Natural killer cell (primary cell): Measurements from ENCODE around the gene FADS2. TPM values are rescaled to one million over a fixed set of nuclear protein-coding genes. Genes with fewer than 3 reads are reported as not detected.
A peak's percentile ranks its signal among the peaks of the same experiment; 100 is the strongest.

Experiments used
- ATAC-seq, 3 donors: fragments of 150-1000 bp in 2 of 3; fragments of 200-7000 bp in 1 of 3; cut with Tn5 transposase; 1 replicate in 1 of 3; 2 replicates in 2 of 3; pipeline ENCODE4 v1.10.0; 2021; ENCODE audit warnings: mild to moderate bottlenecking in 2 of 3, moderate library complexity in 2 of 3
- DNase-seq, 2 donors: peaks; one replicate each; pipeline versions ENCODE4 v3.0.0 to v3.0.0-alpha.2; 2013 to 2021; ENCODE audit warnings: mixed read lengths in 1 of 2
- H3K27ac ChIP-seq: one replicate; pipeline ENCODE4 v1.5.1; 2013; ENCODE audit warnings: mild to moderate bottlenecking, low read length
- H3K27me3 ChIP-seq: one replicate; pipeline ENCODE4 v1.6.1; 2013; ENCODE audit warnings: low read length; ENCODE audit not compliant: control insufficient read depth, insufficient read depth
- H3K36me3 ChIP-seq: one replicate; pipeline ENCODE4 v1.6.1; 2013; ENCODE audit warnings: low read length; ENCODE audit not compliant: control insufficient read depth, insufficient read depth
- H3K4me1 ChIP-seq: one replicate; pipeline ENCODE4 v1.6.1; 2013; ENCODE audit warnings: low read length; ENCODE audit not compliant: control insufficient read depth, insufficient read depth
- H3K4me3 ChIP-seq: one replicate; pipeline ENCODE4 v1.5.1; 2013; ENCODE audit warnings: low read length
- H3K9me3 ChIP-seq: one replicate; pipeline ENCODE4 v1.6.1; 2013; ENCODE audit warnings: low read length; ENCODE audit not compliant: control insufficient read depth, insufficient read depth
- H3K27ac Mint-ChIP-seq, 2 donors: one replicate each; pipeline ENCODE4 v1.8.0; 2022; ENCODE audit warnings: mild to moderate bottlenecking in 2 of 2, mixed read lengths in 2 of 2, moderate library complexity in 1 of 2
- H3K27me3 Mint-ChIP-seq, 2 donors: one replicate each; pipeline ENCODE4 v1.8.0; 2022; ENCODE audit warnings: low read depth in 2 of 2, mixed read lengths in 2 of 2
- H3K36me3 Mint-ChIP-seq: one replicate; pipeline ENCODE4 v1.8.0; 2022; ENCODE audit warnings: mixed read lengths
- H3K4me1 Mint-ChIP-seq, 2 donors: one replicate each; pipeline ENCODE4 v1.8.0; 2022; ENCODE audit warnings: mixed read lengths in 2 of 2
- H3K4me3 Mint-ChIP-seq: one replicate; pipeline ENCODE4 v1.8.0; 2022; ENCODE audit warnings: mild to moderate bottlenecking, moderate library complexity, mixed read lengths
- H3K9me3 Mint-ChIP-seq, 2 donors: one replicate each; pipeline ENCODE4 v1.8.0; 2022; ENCODE audit warnings: mixed read lengths in 2 of 2
- CTCF ChIP-seq: fragments of 200-600 bp; IDR thresholded peaks from one replicate; pipeline ENCODE4 v1.8.0; 2022; ENCODE audit warnings: antibody characterized with exemption
- WGBS: methylation state at CpG from one replicate; pipeline ENCODE4 v1.1.7; 2013; ENCODE audit warnings: missing lambda C conversion rate; ENCODE audit not compliant: insufficient coverage; 5-methylcytosine and 5-hydroxymethylcytosine counted together
- intact Hi-C: fragments of 100-400 bp; cut with micrococcal nuclease; formaldehyde crosslinking; loops from one replicate; pipeline ENCODE4 v1.14.2; 2022
- total RNA-seq, 4 donors: library from RNA; stranded (reverse); fragments of 120-200 nt in 1 of 4; gene quantifications; one replicate each; pipeline versions ENCODE4 v1.2.3 to v1.2.4, GENCODE V29; 2013 to 2022

Gene FADS2
- total RNA-seq, 3 donors from 2014 or later (not counting 1 experiment from before 2014, with no cell fraction given), result 30.4 to 52.7 (median 34.4) TPM

DNA sequence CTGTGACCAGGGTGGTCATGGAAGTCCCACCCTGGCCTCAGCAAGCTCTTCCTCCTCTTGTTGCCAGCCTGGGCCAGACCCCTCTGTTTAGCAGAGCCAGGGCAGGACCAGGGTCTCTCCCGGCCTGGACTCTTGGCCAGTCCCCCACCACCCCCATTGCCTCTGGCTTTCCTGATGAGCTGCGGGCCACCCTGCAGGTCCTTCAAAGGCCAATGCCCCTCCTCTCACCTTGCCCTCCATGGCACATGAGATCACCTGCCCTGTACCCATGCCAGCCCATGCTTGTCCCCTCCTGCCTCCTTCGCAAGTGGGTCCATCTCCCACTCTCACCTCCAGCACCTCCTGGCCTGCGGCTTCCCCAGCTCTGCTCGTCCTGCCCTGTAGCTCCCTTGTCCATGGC, 10.4 kb downstream of the FADS2 start:
- TF ChIP-seq CTCF, result no peak
- Mint-ChIP-seq H3K27ac (peak overlapping the region; percentile 7 to 46), H3K4me1 (peaks cover 31 to 35% of the 10 kb centered on the region in 2 donors), H3K36me3 (no peaks in the 10 kb centered on the region), H3K27me3 (no peaks in the 10 kb centered on the region), H3K9me3 (no peaks in the 10 kb centered on the region), H3K4me3 (no peak overlapping the region)
- H3K9me3 ChIP-seq, result no peaks in the 10 kb centered on the region
- intact Hi-C loops, result no loop called here
- peaks cover 4% of the 10 kb centered on the region for H3K36me3 ChIP-seq
- no peak for ATAC-seq
- no peak for DNase-seq
- no peaks in the 10 kb centered on the region for H3K27me3 ChIP-seq
- no peak overlapping the region for H3K4me3 ChIP-seq
- WGBS, result 95% methylated on average over 5 of the region's 5 CpGs
- no peak overlapping the region for H3K27ac ChIP-seq
- H3K4me1 ChIP-seq, result peaks cover 24% of the 10 kb centered on the region

DNA sequence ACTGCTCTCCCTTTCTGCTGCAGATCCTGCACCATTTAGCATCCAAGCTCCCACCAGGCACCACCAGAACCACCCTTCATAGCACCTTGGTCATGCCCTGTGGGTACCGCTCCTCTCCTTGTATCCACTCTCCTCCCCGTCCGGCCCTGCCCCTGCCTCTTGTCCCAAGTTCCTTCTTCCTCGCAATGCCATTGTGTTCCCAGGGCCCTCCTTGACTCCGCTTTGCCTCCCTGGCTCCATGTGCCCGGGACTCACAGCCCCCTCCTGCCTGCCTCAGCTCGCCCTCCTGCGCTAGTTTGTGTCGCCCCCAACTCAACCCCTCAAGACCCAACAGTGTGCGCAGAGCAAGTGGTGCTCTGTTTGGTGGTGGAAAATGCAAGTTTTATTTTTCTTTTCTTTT, 10.8 kb downstream of the FADS2 start:
- ATAC-seq, result no peak
- Mint-ChIP-seq H3K27me3 (no peaks in the 10 kb centered on the region), H3K9me3 (no peaks in the 10 kb centered on the region), H3K36me3 (no peaks in the 10 kb centered on the region), H3K4me1 (peaks cover 27 to 31% of the 10 kb centered on the region in 2 donors), H3K27ac (peak overlapping the region; percentile 7 to 46), H3K4me3 (no peak overlapping the region)
- peaks cover 21% of the 10 kb centered on the region for H3K4me1 ChIP-seq
- peaks cover 4% of the 10 kb centered on the region for H3K36me3 ChIP-seq
- no peak overlapping the region for H3K27ac ChIP-seq
- no peaks in the 10 kb centered on the region for H3K9me3 ChIP-seq
- no peak for TF ChIP-seq CTCF
- intact Hi-C loops, result no loop called here
- DNase-seq, result no peak
- no peak overlapping the region for H3K4me3 ChIP-seq
- no peaks in the 10 kb centered on the region for H3K27me3 ChIP-seq
- WGBS, result 99% methylated on average over 6 of the region's 10 CpGs

DNA sequence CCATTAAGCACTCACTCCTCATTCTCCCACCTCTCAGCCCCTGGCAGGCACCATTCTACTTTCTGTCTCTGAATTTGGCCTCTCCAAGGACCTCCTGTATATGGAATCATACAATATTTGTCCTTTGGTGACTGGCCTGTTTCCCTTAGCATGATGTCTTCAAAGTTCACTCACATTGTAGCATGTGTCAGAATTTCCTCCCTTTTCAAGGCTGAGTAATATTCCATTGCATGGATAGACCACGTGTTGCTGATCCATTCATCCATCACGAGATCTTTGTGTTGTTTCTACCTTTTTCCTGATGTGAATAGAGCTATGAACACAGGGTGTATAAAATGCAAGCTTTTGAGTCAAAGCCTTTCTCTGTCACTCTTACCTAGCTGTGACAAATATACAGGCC, 11.6 kb downstream of the FADS2 start:
- Mint-ChIP-seq H3K27ac (no peak overlapping the region), H3K36me3 (no peaks in the 10 kb centered on the region), H3K4me1 (peaks cover 20 to 23% of the 10 kb centered on the region in 2 donors), H3K27me3 (no peaks in the 10 kb centered on the region), H3K9me3 (no peaks in the 10 kb centered on the region), H3K4me3 (no peak overlapping the region)
- ATAC-seq (no peak), DNase-seq (no peak)
- Histone ChIP-seq H3K27me3 (no peaks in the 10 kb centered on the region), H3K4me3 (no peak overlapping the region), H3K9me3 (no peaks in the 10 kb centered on the region), H3K4me1 (peaks cover 13% of the 10 kb centered on the region), H3K27ac (no peak overlapping the region), H3K36me3 (peaks cover 4% of the 10 kb centered on the region)
- WGBS, result 94% methylated on average over 2 of the region's 2 CpGs
- intact Hi-C loops, result no loop called here
- TF ChIP-seq CTCF, result no peak

- no peak overlapping the region for H3K4me3 ChIP-seq
- no peaks in the 10 kb centered on the region for H3K27me3 ChIP-seq
- Mint-ChIP-seq H3K36me3 (no peaks in the 10 kb centered on the region), H3K9me3 (no peaks in the 10 kb centered on the region), H3K27ac (no peak overlapping the region), H3K27me3 (no peaks in the 10 kb centered on the region), H3K4me1 (peaks cover 13 to 17% of the 10 kb centered on the region in 2 donors), H3K4me3 (no peak overlapping the region)
- peaks cover 4% of the 10 kb centered on the region for H3K36me3 ChIP-seq
- TF ChIP-seq CTCF, result no peak
- H3K27ac ChIP-seq, result no peak overlapping the region
- intact Hi-C loops, result no loop called here
- H3K4me1 ChIP-seq, result peaks cover 7% of the 10 kb centered on the region
- no peak for DNase-seq
- ATAC-seq, result no peak
- H3K9me3 ChIP-seq, result no peaks in the 10 kb centered on the region
- 94% methylated on average over 7 of the region's 7 CpGs for WGBS
These were observed 12.3 kb downstream of the FADS2 start for GRCh38 chr11:61840371-61840770.
